HG03460 (cell line): ENCODE results near the gene TRIM73.
"Not testable (repeated sequence)": the region's sequence is repeated elsewhere in the genome, so short reads cannot be mapped to it uniquely, and the experiment has no call there.

ENCODE experiments used
- ATAC-seq: cut with Tn5 transposase; IDR thresholded peaks from one replicate; pipeline ENCODE4 v1.9.1; 2021; ENCODE audit not compliant: unreplicated experiment

Gene TRIM73

DNA sequence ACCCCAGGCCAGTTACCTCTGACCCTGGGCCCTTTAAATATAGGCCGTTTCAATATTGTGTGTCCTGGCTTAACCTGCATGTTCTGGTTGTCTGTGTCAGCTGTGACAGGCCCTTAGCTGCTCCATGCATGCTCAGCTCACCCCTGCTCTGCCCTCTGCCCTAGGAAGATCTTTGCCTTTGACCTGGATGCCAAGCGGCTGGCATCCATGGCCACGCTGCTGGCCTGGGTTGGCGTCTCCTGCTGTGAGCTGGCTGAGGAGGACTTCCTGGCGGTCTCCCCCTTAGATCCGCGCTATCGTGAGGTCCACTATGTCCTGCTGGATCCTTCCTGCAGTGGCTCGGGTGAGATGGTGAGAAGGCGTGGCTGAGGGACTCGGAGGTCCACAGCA is 20.0 kb downstream of the TRIM73 start:
- not testable (repeated sequence) for ATAC-seq

DNA sequence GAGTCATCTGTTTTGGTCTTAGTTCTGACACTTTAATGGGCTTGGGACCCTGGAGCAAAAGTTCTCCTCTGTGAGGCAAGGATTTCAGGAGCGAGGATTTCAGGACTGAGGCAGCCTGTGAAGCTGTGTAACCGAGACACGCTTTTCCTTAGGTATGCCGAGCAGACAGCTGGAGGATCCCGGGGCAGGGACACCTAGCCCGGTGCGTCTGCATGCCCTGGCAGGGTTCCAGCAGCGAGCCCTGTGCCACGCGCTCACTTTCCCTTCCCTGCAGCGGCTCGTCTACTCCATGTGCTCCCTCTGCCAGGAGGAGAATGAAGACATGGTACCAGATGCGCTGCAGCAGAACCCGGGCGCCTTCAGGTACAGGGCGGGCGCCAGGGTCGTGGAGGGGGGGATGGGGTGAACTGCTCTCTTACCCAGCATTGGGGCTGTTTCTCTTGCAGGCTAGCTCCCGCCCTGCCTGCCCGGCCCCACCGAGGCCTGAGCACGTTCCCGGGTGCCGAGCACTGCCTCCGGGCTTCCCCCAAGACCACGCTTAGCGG is 20.5 kb downstream of the TRIM73 start:
- ATAC-seq, result not testable (repeated sequence)

DNA sequence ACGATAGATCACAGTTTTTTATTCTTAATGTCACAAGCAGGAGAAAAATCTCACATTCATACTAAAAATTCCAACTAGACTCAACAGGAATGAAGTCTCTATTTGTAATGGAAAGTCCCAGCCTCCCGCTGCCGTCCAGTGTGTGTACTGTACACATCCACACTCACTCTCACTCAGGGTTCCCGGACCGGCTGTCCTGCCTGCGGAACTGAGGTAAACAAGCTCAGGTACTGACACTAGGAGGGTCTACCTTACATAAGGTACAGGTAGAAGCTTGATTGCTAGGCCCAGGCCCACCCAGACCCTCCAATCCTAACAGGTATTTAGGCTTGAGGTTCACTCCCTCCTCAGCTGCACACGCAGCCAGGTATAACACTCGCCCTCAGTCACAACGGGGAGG is 21.4 kb downstream of the TRIM73 start:
- not testable (repeated sequence) for ATAC-seq

DNA sequence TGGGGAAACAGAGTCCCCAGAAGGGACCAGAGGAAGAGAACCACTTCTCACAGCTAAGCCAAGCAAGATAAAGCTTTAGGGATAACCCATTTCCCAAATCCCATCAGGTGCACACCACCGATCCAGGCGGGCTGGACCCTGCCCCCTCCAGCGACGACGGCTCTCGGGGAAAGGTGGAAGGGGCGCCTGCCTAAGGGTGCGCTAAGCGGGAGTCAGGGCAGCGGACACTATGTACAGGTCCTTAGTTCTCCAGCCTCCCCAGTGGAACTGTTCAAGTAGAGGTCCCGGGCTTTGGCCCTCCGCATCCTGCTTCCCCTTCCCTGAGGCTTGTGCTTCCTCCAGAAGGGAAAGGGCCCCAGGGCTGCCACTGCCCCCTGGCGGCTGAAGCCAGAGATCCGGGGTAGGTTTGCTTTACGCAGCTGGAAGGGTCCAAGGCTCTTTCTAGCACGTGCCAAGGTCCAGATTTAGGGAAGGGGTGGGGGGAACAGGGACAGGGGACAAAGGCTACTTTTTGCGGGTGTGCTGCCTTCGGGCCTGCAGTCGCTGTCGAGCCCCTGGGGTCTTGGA is 22.9 kb downstream of the TRIM73 start:
- not testable (repeated sequence) for ATAC-seq

DNA sequence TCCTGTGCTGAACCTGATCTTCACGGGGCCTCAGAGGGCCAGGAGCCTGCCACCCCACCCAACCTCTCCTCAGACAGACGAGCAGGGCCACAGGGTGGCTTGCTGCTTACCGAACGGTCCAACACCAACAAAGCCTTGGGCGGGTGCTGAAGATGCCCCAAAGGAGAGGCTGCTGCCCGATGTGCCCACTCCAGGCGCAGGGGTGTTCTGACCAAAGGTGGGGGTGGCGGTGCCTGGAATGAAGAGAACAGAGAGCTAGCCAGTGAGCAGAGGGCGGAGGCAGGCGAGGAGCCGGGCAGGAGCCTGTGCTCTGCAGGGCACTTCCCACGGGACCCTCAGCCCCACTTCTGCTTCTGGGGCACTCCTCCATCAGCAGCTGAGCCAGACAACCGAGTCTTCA is 23.8 kb downstream of the TRIM73 start:
- not testable (repeated sequence) for ATAC-seq

DNA sequence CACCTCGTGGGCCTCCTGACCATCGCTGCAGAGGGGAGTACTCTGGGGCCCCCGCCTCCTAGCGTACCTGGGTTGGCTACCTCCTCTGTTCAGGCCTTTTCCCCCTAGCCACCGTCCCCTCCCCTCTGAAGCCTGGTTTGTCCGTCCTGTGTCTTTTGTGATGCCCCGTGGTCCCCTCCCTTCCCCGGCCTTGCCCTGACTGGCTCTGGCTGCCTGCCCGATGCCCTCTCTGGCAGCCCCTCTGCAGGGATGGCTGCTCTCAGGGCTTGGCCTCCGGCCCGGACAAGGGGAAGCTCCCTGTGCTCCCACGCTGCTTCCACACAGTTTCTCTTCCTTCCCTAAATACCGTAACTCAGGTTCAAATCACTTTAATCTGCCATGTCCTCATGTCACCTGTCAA is 24.3 kb downstream of the TRIM73 start:
- ATAC-seq, result not testable (repeated sequence)

DNA sequence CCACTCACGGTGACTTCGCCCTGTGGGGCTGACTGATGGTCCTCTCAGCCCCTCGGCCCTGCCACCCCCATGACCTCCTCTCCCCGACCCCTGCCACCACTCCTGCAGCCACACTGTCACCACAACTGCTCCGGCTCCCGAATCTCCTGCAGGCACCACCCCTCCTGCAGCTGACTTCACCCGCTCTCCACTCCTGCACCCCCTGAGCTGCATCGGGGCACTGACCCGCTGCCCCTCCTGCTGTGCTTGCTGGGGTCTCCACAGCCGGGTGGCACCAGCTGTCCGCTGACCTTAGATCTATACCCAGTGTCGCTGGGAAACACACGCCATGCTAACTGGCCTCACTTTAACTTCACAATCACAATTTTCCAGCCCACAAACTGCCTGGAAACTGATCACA is 24.7 kb downstream of the TRIM73 start:
- ATAC-seq, result not testable (repeated sequence)

DNA sequence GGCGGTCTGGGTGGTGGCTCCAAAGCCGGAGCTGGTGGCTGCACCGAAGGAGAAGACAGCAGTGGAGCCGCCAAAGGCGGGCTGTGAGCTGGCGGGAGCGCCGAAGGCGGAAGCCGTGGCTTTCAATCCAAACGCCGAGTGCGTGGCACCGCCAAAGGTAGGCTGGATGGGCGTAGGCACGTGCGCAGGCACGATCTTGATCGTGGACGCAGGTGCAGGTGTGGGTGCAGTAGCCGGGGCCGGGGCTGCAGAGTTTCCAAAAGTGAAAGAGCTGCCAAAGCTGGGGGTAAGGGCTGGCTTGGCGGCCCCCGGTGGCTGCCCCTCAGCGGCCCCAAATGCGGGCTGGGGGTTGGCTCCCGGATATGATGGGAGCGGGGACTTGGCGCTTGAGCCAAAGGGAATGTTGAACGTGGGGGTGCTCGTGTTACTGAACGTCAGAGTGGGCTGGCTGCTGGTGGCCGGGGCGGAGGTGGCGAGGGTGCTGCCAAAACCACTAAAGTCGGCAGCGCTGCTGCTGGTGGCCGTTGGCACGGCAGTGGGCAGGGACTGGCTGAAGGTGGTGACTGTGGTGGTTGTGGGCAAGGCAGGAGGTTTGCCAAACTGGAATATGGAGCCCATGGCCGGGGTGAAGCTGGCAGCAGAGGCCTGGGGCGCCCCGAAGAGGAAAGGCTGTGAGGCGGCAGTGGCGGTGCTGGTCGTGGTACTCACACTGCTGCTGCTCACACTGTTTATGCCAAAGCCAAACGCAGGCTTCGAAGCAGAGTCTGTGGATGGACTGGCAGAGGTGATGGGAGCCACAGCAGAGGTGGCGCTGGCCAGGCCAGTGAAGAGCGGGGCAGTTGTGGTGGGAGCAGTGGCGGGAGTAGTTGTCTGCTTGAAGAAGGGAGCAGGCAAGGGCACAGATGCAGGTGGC is 26.6 kb downstream of the TRIM73 start:
- not testable (repeated sequence) for ATAC-seq

DNA sequence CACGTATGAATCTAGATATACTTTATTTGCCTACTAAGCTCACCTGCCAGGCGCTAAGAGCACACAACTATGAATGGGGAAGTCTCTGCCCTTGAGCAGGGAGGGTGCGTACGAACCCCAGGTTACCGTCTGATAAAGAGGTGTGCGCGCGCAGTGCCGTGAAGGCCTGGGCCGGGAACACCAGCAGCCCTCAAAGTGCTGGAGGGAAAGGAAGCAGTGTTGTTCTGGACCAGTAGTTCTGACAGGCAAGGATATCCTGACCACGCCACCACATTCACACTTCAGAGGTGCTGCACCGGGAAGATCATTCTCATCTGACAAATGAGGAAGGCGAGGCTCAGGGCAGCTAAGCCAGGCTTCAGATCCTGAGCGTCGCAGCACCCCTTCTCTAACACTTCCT is 28.1 kb downstream of the TRIM73 start:
- ATAC-seq, result not testable (repeated sequence)

DNA sequence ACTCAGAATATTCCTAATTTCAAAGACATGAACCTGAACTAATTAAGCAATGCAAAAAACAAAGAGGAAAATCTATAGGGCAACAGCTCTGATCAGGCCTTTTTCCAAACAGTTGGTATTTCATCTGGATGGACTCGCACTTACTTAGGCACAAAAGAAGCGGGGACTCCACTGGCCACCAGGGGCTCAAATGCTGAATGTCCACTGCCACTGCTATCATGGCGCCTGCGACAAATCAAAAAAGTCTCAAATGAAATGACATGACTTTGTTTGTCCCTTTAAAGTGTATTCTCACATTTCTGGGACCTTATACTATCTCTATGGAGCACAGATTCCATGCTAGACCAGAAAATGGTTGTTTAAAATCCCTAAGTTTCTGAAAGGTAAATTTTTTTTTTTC is 43.6 kb downstream of the TRIM73 start:
- ATAC-seq, result not testable (repeated sequence)

DNA sequence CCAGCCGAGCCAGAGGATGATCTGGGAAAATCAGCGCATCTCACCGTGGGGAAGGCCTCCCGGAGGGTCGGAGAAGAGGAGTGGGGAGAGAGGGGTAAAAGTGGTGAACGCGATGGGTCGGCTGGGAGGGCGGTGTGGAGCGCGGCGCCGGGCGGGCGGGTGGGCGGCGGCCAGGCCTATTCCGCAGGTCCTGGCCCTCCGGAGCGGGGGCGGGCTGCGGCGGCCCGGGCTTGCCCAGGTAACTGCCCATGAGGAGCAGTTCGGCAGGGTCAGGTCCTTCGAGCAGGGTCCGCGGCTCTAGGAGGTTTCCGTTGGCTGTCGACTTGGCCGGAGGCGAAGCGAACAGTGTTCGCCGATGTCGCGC is 46.7 kb downstream of the TRIM73 start:
- peak; percentile 51 for ATAC-seq

DNA sequence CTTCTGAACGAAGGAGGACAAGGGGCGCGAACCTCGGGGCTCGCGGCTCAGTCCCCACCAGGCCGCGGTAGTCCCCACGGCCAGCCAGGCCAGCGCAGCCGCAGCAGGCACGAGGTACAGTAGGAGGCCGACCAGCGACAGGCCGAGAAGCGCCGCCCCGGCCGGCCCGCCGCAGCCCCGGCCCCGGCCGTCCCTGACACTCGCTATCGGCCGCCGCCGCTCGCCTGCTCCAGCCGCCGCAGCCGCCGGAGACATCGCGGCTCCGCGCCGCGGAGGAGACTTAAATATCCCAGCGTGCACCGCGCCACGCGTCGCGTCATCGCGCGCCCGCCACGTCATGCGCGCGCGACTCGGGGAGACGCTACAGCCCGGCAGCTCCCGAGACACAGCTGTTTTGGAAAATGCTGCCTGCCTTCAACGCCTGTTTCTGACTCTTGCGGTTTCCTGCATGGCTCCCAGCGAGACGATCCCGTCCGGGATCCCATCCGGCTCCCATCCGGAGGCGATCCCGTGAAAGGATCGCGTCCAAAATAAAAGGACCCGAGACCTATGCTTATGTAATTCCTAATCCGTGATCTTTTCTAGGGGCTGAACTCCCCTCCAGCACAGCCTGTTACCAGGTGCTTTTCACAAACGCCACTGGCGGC is 47.2 kb downstream of the TRIM73 start:
- ATAC-seq, result peak; percentile 85

DNA sequence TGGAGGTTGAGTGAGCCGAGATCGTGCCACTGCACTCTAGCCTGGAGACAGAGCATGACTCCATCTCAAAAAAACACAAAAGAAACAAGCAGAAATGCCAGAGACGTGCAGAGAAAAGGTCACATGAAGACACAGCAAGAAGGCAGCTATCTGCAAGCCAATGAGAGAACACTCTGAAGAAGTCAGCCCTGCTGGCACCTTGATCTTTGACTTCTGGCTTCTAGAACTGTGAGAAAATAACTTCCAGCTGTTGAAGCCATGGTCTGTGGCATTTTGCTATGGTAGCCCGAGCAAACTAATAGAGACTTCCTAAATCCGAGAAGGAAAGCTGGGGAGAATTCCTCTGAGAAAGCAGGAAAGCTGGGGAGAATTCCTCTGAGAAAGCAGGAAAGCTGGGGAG is 54.5 kb downstream of the TRIM73 start:
- ATAC-seq, result not testable (repeated sequence)

DNA sequence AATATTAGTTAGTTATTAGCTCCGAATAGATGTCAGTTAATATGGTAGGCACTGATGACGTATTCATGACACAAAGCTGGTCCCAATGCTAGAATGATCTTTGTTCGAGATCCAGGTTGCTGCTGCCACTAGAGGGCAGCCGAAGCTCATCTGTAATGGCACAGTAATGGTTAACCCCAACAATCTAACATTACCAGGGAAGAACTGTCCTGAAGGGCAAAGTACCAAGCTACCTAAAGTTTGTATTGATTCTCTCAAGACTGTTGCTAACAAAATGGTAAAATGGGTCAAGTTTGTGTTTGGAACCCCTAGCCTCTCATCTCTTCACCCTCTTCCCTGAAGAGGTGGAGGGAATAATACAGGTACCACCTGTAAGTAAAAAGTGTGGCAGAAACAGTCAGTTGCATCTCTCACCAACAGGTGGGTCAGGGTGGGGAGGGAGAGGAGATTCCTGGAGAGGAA is 57.1 kb downstream of the TRIM73 start:
- peak; percentile 70 for ATAC-seq
